ENCODE measurements around the gene SMG9. TPM values are rescaled to one million over a fixed set of nuclear protein-coding genes. Genes with fewer than 3 reads are reported as not detected.

The SMG9 gene
- total and polyA plus RNA-seq, 2 of the 4 experiments (the other 2 are of a cell fraction), result 4.8 to 24.3 TPM

DNA sequence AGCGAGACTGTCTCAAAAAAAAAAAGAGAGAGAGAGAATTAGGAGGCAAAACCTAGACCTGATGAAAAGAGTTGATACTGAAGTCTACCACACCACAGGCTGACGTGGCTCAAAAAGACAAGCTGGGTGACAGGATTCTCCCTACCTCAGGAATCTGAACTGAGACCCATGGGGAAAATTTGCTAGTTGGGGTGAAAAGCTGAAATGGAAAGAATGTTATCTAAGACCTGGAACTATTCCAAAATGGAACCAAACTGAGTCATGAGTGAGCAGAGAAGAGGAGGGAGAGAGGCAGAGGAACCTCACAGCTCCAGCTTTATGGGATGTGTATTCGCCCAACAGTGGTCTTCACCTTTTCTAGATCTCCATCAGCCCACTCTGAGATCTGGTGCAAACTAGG is 11.7 kb downstream of the SMG9 start:
- no TSS peak for BruUV-seq (replicated peaks)

More for the DNA sequence above, 11.7 kb downstream of the SMG9 start:
- Histone ChIP-seq H3K9ac (ENCODE audit: low read depth, low read length) (no peak overlapping the region), H3K56ac (ENCODE audit: extremely low read depth, insufficient read depth, low read length) (no peak overlapping the region), H3K14ac (replicated peaks; ENCODE audit: low read depth, low read length) (no peak overlapping the region), H2BK5ac (ENCODE audit: low read depth, low read length, poor library complexity, severe bottlenecking) (no peak overlapping the region), H3K9me1 (ENCODE audit: insufficient read depth, low read length) (no peaks in the 10 kb centered on the region; the same call in 1 of the 2 replicates), H4K20me1 (ENCODE audit: insufficient read depth, low read length) (no peaks in the 10 kb centered on the region), H2AK5ac (ENCODE audit: low read depth, low read length) (no peak overlapping the region), H2BK20ac (ENCODE audit: low read depth, low read length) (no peak overlapping the region), H4K8ac (ENCODE audit: low read depth in 2 of 2, low read length in 2 of 2) (no peak overlapping the region), H3K18ac (ENCODE audit: low read depth, low read length) (no peak overlapping the region), H2AK9ac (replicated peaks; ENCODE audit: low read depth, low read length, poor library complexity) (no peak overlapping the region), H3K23ac (ENCODE audit: low read depth, low read length) (no peak overlapping the region), H3K36me3 (ENCODE audit: control insufficient read depth, insufficient read depth, low read length) (peaks cover 57% of the 10 kb centered on the region), H3K27ac (ENCODE audit: insufficient read depth, low read length) (no peak overlapping the region), H3K27me3 (ENCODE audit: control insufficient read depth, insufficient read depth, low read length) (no peaks in the 10 kb centered on the region), H2AFZ (replicated peaks; ENCODE audit: low read length, poor library complexity) (no peak overlapping the region), H3K4me3 (ENCODE audit: insufficient read depth, low read depth, low read length) (no peak overlapping the region), H3K9me3 (ENCODE audit: control insufficient read depth, insufficient read depth, low read length) (no peaks in the 10 kb centered on the region), H3K79me1 (ENCODE audit: low read depth in 1 of 2, low read length in 2 of 2) (peaks cover 0 to 19% of the 10 kb centered on the region in 2 experiments; a peak in 3 of 4 replicates), H2BK15ac (ENCODE audit: low read depth, low read length) (no peak overlapping the region), H4K5ac (ENCODE audit: low read depth, low read length) (no peak overlapping the region), H3K4me1 (ENCODE audit: control insufficient read depth, insufficient read depth, low read length) (0 out of 2 replicates have a peak, but pooled peaks cover 1% of the 10 kb centered on the region), H2BK120ac (ENCODE audit: low read depth, low read length) (no peak overlapping the region), H3K4ac (ENCODE audit: low read depth, low read length) (no peak overlapping the region), H4K91ac (ENCODE audit: insufficient read depth, low read depth, low read length) (no peak overlapping the region), H3K4me2 (ENCODE audit: low read depth, low read length) (no peak overlapping the region)
- DNase-seq (peak; percentile 57), ATAC-seq (ENCODE audit: low read depth) (peak; percentile 65)
- in situ Hi-C loops (cut with MboI; ENCODE audit: low sequenced_read_pairs), result no loop called here
- POLR2A ChIA-PET (ENCODE audit: unreplicated experiment), result interaction anchor here (0.7 to 0.8 kb wide), 2 partner anchors 15 to 74 kb away, joined by 3 read pairs; no protein-coding TSS in a partner anchor
- no peak for TF ChIP-seq BHLHE40 (IDR thresholded peaks at IDR 0.05; ENCODE audit: low read depth, low read length)
- peak; percentile 28; the same call in 1 of the 2 replicates for TF ChIP-seq MAZ (IDR thresholded peaks at IDR 0.05; ENCODE audit: borderline replicate concordance, low read depth, low read length)
- intact Hi-C loops (cut with micrococcal nuclease), result no loop called here
- CTCF ChIA-PET, result interaction anchor here (0.6 to 1.3 kb wide), 5 partner anchors 9 to 75 kb away, joined by 3 to 5 read pairs (median 3); no protein-coding TSS in a partner anchor
- no CpG with 5 or more reads among the region's 3 CpGs for WGBS, 2 experiments (ENCODE audit: extremely low coverage in 2 of 2, insufficient read length in 1 of 2)
- dilution Hi-C loops (cut with HindIII; ENCODE audit: low sequenced_read_pairs, unreplicated experiment), result no loop called here
